CD14-positive monocyte (primary cell): ENCODE results near the gene NKAIN2. TPM values are rescaled to one million over a fixed set of nuclear protein-coding genes. Genes with fewer than 3 reads are reported as not detected.

Experiments
- DNase-seq, 3 donors: peaks; one replicate each; pipeline ENCODE4 v3.0.0-alpha.2; 2011 to 2022
- H2AFZ ChIP-seq: 2 replicates; pipeline ENCODE4 v1.6.0; 2012; ENCODE audit warnings: mild to moderate bottlenecking, low read depth, low read length, inconsistent platforms; ENCODE audit not compliant: insufficient read depth, poor library complexity, severe bottlenecking
- H3K27ac ChIP-seq, 2 donors: 1 replicate in 1 of 2; 2 replicates in 1 of 2; pipeline ENCODE4 v1.5.1; 2012 to 2013; ENCODE audit warnings: low read length in 2 of 2, control low read depth in 1 of 2, inconsistent platforms in 1 of 2, low read depth in 1 of 2, mild to moderate bottlenecking in 1 of 2
- H3K27me3 ChIP-seq, 2 donors: one replicate each; pipeline versions ENCODE4 v1.6.0 to v1.6.1; 2011 to 2013; ENCODE audit warnings: low read length in 2 of 2; ENCODE audit not compliant: control insufficient read depth in 2 of 2, insufficient read depth in 2 of 2
- H3K36me3 ChIP-seq, 2 donors: replicated peaks in 1 of 2; 1 replicate in 1 of 2; 2 replicates in 1 of 2; pipeline versions ENCODE4 v1.5.1 to v1.6.1; 2012 to 2013; ENCODE audit warnings: low read length in 2 of 2, control low read depth in 1 of 2, inconsistent platforms in 1 of 2, mild to moderate bottlenecking in 1 of 2; ENCODE audit not compliant: insufficient read depth in 2 of 2, control insufficient read depth in 1 of 2
- H3K4me1 ChIP-seq, 2 donors: 1 replicate in 1 of 2; 2 replicates in 1 of 2; pipeline versions ENCODE4 v1.5.1 to v1.6.1; 2012 to 2013; ENCODE audit warnings: low read length in 2 of 2, control low read depth in 1 of 2, inconsistent platforms in 1 of 2, mild to moderate bottlenecking in 1 of 2, moderate library complexity in 1 of 2; ENCODE audit not compliant: insufficient read depth in 2 of 2, control insufficient read depth in 1 of 2
- H3K4me2 ChIP-seq: replicated peaks from 2 replicates; pipeline ENCODE3; 2012; ENCODE audit warnings: low read length, moderate library complexity, mild to moderate bottlenecking; ENCODE audit not compliant: poor library complexity, severe bottlenecking; ENCODE audit errors: extremely low read depth
- H3K4me3 ChIP-seq, 3 experiments: fragments of 200-600 bp in 1 of 3; sonication (generic) in 1 of 3; replicated peaks in 1 of 3; 1 replicate in 2 of 3; 2 replicates in 1 of 3; pipeline ENCODE4 v1.5.1; 2011 to 2013; ENCODE audit warnings: low read length in 3 of 3, mild to moderate bottlenecking in 3 of 3, control low read depth in 2 of 3, low read depth in 2 of 3, inconsistent platforms in 1 of 3, moderate library complexity in 1 of 3
- H3K79me2 ChIP-seq: 2 replicates; pipeline ENCODE4 v1.6.0; 2012; ENCODE audit warnings: mild to moderate bottlenecking, control low read depth, inconsistent platforms, low read length, moderate library complexity; ENCODE audit not compliant: insufficient read depth
- H3K9ac ChIP-seq: 2 replicates; pipeline ENCODE4 v1.6.0; 2017; ENCODE audit warnings: low read length, mild to moderate bottlenecking; ENCODE audit not compliant: insufficient read depth, poor library complexity, severe bottlenecking
- H3K9me3 ChIP-seq, 2 donors: replicated peaks in 1 of 2; 1 replicate in 1 of 2; 2 replicates in 1 of 2; pipeline versions ENCODE4 v1.5.1 to v1.6.1; 2012 to 2013; ENCODE audit warnings: low read length in 2 of 2, control low read depth in 1 of 2; ENCODE audit not compliant: control insufficient read depth in 1 of 2, insufficient read depth in 1 of 2
- H4K20me1 ChIP-seq: 2 replicates; pipeline ENCODE4 v1.6.0; 2012; ENCODE audit warnings: mild to moderate bottlenecking, low read length, control low read depth, moderate library complexity; ENCODE audit not compliant: insufficient read depth
- H3K27ac Mint-ChIP-seq, 7 donors: one replicate each; pipeline ENCODE4 v1.8.0; 2020; ENCODE audit warnings: mild to moderate bottlenecking in 7 of 7, mixed read lengths in 7 of 7, moderate library complexity in 6 of 7, inconsistent platforms in 2 of 7
- H3K27me3 Mint-ChIP-seq, 3 donors: one replicate each; pipeline ENCODE4 v1.8.0; 2021 to 2022; ENCODE audit warnings: low read depth in 3 of 3, mild to moderate bottlenecking in 3 of 3, mixed read lengths in 3 of 3, moderate library complexity in 3 of 3, inconsistent platforms in 1 of 3
- H3K36me3 Mint-ChIP-seq, 2 donors: one replicate each; pipeline ENCODE4 v1.8.0; 2020; ENCODE audit warnings: mixed read lengths in 2 of 2, inconsistent platforms in 1 of 2, mild to moderate bottlenecking in 1 of 2
- H3K4me1 Mint-ChIP-seq: one replicate; pipeline ENCODE4 v1.8.0; 2020; ENCODE audit warnings: mild to moderate bottlenecking, mixed read lengths
- H3K4me3 Mint-ChIP-seq, 2 donors: one replicate each; pipeline ENCODE4 v1.8.0; 2020; ENCODE audit warnings: mild to moderate bottlenecking in 2 of 2, mixed read lengths in 2 of 2, moderate library complexity in 1 of 2
- H3K9me3 Mint-ChIP-seq, 7 donors: one replicate each; pipeline ENCODE4 v1.8.0; 2020 to 2022; ENCODE audit warnings: mixed read lengths in 7 of 7, mild to moderate bottlenecking in 6 of 7, moderate library complexity in 6 of 7, inconsistent platforms in 2 of 7
- CTCF ChIP-seq: fragments of 200-600 bp; IDR thresholded peaks from one replicate; pipeline ENCODE4 v1.8.0; 2022; ENCODE audit warnings: antibody characterized with exemption, mild to moderate bottlenecking
- WGBS: methylation state at CpG from one replicate; pipeline ENCODE4 v1.1.5; 2013; ENCODE audit warnings: missing lambda C conversion rate; ENCODE audit not compliant: insufficient coverage; 5-methylcytosine and 5-hydroxymethylcytosine counted together
- intact Hi-C, 2 donors: fragments of 100-400 bp; cut with micrococcal nuclease; formaldehyde crosslinking; loops; one replicate each; pipeline versions ENCODE4 v1.15.0 to v1.15.1; 2023
- polyA plus RNA-seq, 3 donors: library from polyadenylated mRNA; depleted of rRNA in 1 of 3; unstranded in 2 of 3; stranded (reverse) in 1 of 3; fragments of 300-500 nt in 2 of 3; fragments of >200 nt in 1 of 3; fragmentation: Illumina TruSeq in 2 of 3; gene quantifications; 1 replicate in 2 of 3; 2 replicates in 1 of 3; pipeline ENCODE4 v1.2.3, GENCODE V29; 2012 to 2021

NKAIN2 gene
- polyA plus RNA-seq, 3 donors: not detected

- no peaks in the 10 kb centered on the region for H3K36me3 ChIP-seq
- H3K4me1 ChIP-seq: peaks cover 19 to 20% of the 10 kb centered on the region in 2 donors
- Mint-ChIP-seq H3K4me3 (no peak overlapping the region), H3K27me3 (peaks cover 0 to 3% (median 0%) of the 10 kb centered on the region in 3 donors), H3K27ac (no peak overlapping the region), H3K9me3 (peaks cover 0 to 4% (median 0%) of the 10 kb centered on the region in 7 donors), H3K36me3 (no peaks in the 10 kb centered on the region), H3K4me1 (peaks cover 36% of the 10 kb centered on the region)
- no peak overlapping the region for H3K4me2 ChIP-seq
- 79% methylated on average over 3 of the region's 4 CpGs for WGBS
- H3K27me3 ChIP-seq: no peaks in the 10 kb centered on the region
- intact Hi-C loops: no loop called here
- no peak for TF ChIP-seq CTCF
- no peaks in the 10 kb centered on the region for H4K20me1 ChIP-seq
- no peaks in the 10 kb centered on the region for H3K79me2 ChIP-seq
- no peak overlapping the region for H3K9ac ChIP-seq
- peak in 1 of 3 donors; percentile 14 for DNase-seq
- no peak overlapping the region for H2AFZ ChIP-seq
- no peaks in the 10 kb centered on the region for H3K9me3 ChIP-seq
- H3K27ac ChIP-seq: no peak overlapping the region
- H3K4me3 ChIP-seq: no peak overlapping the region
Measured at GRCh38 chr6:124438546-124439065, 634.9 kb downstream of the NKAIN2 start.

DNA sequence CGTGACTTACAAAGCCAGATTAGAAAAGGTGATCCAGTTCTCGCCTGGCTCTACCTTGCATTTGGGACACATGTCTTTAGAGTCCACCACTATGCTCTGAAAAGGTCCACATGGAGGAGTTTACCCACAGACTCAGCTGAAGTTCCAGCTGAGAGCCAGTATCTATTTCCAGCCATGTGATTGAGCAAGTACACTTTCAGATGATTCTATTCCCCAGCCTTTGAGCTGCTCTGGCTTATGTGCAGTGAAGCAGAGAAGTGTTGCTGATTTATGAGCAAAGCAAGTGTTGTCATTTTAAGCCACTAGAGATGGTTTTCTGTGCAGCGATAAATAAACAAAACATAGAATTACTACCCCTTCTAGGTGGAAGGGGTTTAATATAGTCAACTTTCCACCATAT is 637.8 kb downstream of the NKAIN2 start:
- Histone ChIP-seq H3K36me3 (no peaks in the 10 kb centered on the region), H3K4me3 (no peak overlapping the region), H3K79me2 (no peaks in the 10 kb centered on the region), H4K20me1 (no peaks in the 10 kb centered on the region), H3K9me3 (no peaks in the 10 kb centered on the region), H3K4me1 (peaks cover 0 to 2% of the 10 kb centered on the region in 2 donors), H2AFZ (no peak overlapping the region), H3K4me2 (no peak overlapping the region), H3K27ac (no peak overlapping the region), H3K27me3 (no peaks in the 10 kb centered on the region), H3K9ac (no peak overlapping the region)
- no peak overlapping the region for H3K27ac Mint-ChIP-seq
- DNase-seq: no peak
- no peaks in the 10 kb centered on the region for H3K36me3 Mint-ChIP-seq
- H3K4me1 Mint-ChIP-seq: peaks cover 18% of the 10 kb centered on the region
- peaks cover 0 to 7% (median 0%) of the 10 kb centered on the region in 7 donors for H3K9me3 Mint-ChIP-seq
- no peak overlapping the region for H3K4me3 Mint-ChIP-seq
- intact Hi-C loops: no loop called here
- 67% methylated on average over 1 of the region's 3 CpGs for WGBS
- TF ChIP-seq CTCF: no peak
- peaks cover 0 to 1% (median 0%) of the 10 kb centered on the region in 3 donors for H3K27me3 Mint-ChIP-seq
